Effector memory CD4-positive, alpha-beta T cell (primary cell): ENCODE measurements around the gene EPB41L4A.

Source experiments
- DNase-seq, 3 donors: peaks; one replicate each; pipeline ENCODE4 v3.0.0-alpha.2; 2020
- H3K27ac ChIP-seq: 2 replicates; pipeline ENCODE4 v1.7.0; 2013; ENCODE audit warnings: mild to moderate bottlenecking, low read length, moderate library complexity; ENCODE audit not compliant: insufficient read depth, poor library complexity, severe bottlenecking
- H3K27me3 ChIP-seq: replicated peaks from 2 replicates; pipeline ENCODE4 v1.7.0; 2013; ENCODE audit warnings: mild to moderate bottlenecking, low read length; ENCODE audit not compliant: insufficient read depth, control insufficient read depth, poor library complexity, severe bottlenecking
- H3K36me3 ChIP-seq: 2 replicates; pipeline ENCODE4 v1.7.0; 2013; ENCODE audit warnings: mild to moderate bottlenecking, low read length, moderate library complexity; ENCODE audit not compliant: control insufficient read depth, insufficient read depth
- H3K4me1 ChIP-seq: 2 replicates; pipeline ENCODE4 v1.7.0; 2013; ENCODE audit warnings: low read length, mild to moderate bottlenecking; ENCODE audit not compliant: control insufficient read depth, insufficient read depth, poor library complexity, severe bottlenecking
- H3K4me3 ChIP-seq: 2 replicates; pipeline ENCODE4 v1.7.0; 2013; ENCODE audit warnings: low read length, low read depth, mild to moderate bottlenecking; ENCODE audit not compliant: insufficient read depth, poor library complexity, severe bottlenecking
- H3K9me3 ChIP-seq: 2 replicates; pipeline ENCODE4 v1.7.0; 2013; ENCODE audit warnings: mild to moderate bottlenecking, low read length, moderate library complexity; ENCODE audit not compliant: control insufficient read depth

The EPB41L4A gene

DNA sequence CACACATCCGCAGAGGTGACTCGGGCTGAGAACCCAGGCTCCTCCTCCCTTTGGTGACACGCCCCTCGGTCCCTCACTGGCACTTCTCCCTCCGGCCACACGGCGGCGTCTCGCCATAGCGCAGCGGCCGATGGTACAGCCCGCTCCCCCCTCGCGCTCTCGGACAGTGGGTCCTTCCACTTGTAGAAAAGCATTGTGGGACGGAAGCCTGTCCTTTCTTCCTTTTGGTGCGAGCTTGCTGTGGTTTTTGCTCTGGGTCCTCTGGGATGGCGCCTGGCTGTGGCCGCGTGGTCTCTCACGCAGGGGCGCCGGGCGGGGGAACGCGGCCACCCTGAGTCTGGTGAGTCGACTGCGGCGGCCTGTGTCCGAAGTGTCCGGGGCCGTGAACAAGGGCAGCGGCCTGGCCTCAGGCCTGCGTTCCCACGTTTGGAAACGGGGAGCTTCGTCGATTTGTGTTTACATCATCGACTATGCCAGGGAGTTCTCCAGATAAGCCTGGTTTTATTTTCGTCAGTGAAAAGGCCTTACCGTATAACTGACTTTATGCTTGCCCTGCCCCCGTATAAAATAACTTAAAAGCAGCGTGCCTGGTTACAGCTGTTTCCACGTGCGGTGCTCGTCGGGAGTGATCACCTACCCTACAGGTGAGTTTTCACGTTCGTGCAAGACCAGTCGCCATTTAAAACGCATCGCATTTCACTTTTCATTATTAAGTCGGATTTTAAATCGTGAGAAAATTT is 258.3 kb downstream of the EPB41L4A start:
- H3K27me3 ChIP-seq, result no peaks in the 10 kb centered on the region
- peak; percentile 81 to 85 (median 83) for DNase-seq
- peak overlapping the region; percentile 73 for H3K27ac ChIP-seq

DNA sequence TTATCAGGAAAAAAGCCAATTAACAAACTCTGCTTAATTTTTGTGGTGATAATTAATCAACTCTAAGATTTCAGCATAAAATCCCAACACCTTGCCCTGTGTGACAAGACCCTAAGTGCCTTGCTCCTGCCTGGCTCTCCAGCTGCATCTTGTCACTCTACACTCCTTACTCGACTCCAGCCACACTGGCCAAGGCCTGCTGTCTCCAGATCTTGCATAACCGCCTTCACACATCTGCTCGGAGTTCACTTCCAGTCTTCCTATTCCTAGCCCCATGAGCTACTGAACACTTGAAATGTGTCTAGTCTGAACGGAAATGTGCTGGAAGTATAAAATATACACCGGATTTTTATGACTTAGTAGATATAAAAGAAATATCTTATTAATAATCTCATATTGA is 259.6 kb downstream of the EPB41L4A start:
- H3K27ac ChIP-seq, result no peak overlapping the region
- peaks cover 15% of the 10 kb centered on the region for H3K4me1 ChIP-seq
- no peaks in the 10 kb centered on the region for H3K9me3 ChIP-seq
- peaks cover 20% of the 10 kb centered on the region for H3K36me3 ChIP-seq
- H3K27me3 ChIP-seq, result no peaks in the 10 kb centered on the region
- no peak for DNase-seq
- no peak overlapping the region for H3K4me3 ChIP-seq

More for the DNA sequence above, 258.3 kb downstream of the EPB41L4A start:
- H3K4me1 ChIP-seq, result peaks cover 15% of the 10 kb centered on the region
- peak overlapping the region; percentile 82 for H3K4me3 ChIP-seq
- H3K9me3 ChIP-seq, result no peaks in the 10 kb centered on the region
- H3K36me3 ChIP-seq, result peaks cover 28% of the 10 kb centered on the region

DNA sequence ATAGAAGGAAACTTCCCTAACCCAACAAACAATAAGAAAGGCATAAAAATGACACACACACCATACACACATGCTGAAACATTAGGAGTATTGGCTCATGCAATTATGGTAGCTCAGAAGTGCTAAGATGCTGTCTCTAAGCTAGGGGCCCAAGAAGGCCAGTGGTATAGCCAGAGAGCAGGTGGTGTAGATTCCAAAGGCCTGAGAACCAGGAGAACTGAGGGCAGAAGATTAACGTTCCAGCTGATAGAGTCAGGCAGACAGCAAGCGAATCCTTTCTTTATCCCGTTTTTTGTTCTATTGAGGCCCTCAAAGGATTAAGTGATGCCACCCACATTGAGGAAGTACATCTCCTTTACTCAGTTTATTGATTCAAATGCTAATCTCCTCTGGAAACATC is 262.9 kb downstream of the EPB41L4A start:
- H3K4me3 ChIP-seq, result no peak overlapping the region
- no peaks in the 10 kb centered on the region for H3K36me3 ChIP-seq
- no peak overlapping the region for H3K27ac ChIP-seq
- no peaks in the 10 kb centered on the region for H3K9me3 ChIP-seq
- peaks cover 4% of the 10 kb centered on the region for H3K4me1 ChIP-seq
- no peak for DNase-seq
- H3K27me3 ChIP-seq, result no peaks in the 10 kb centered on the region

DNA sequence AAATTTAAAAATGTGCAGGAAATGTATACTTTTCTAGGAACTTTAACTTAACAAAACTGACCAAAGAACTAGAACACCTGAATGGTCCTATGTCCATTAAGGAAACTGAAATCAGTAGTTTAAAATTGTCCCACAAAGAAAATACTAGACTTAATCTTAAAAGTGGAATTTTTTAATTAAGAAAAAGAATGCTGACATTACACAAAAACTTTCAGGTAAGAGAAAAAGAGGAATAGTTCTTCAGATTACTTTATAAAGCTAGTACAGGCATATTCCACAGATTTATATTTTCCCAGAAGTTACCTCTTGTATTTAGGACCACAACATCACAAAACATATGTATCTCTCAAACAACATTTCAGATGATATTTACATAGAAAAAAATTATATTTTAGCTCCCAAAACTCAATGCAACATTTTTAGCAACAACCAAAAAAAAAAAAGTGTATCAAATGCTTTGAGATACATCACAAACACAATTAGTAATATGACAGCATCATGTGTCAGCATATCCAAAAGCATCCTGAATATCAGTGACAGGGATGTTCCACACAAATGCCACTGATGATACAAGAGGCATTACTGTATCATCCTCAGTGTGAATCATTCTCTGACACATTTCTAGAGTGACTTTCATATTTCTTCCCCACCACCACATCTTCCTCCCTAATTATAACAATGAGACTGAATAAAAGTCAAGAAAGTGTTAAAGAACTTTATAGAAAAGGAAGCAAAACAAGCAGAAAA is 264.0 kb downstream of the EPB41L4A start:
- Histone ChIP-seq H3K27ac (no peak overlapping the region), H3K36me3 (no peaks in the 10 kb centered on the region), H3K27me3 (no peaks in the 10 kb centered on the region), H3K4me3 (no peak overlapping the region), H3K9me3 (no peaks in the 10 kb centered on the region), H3K4me1 (no peaks in the 10 kb centered on the region)
- no peak for DNase-seq

DNA sequence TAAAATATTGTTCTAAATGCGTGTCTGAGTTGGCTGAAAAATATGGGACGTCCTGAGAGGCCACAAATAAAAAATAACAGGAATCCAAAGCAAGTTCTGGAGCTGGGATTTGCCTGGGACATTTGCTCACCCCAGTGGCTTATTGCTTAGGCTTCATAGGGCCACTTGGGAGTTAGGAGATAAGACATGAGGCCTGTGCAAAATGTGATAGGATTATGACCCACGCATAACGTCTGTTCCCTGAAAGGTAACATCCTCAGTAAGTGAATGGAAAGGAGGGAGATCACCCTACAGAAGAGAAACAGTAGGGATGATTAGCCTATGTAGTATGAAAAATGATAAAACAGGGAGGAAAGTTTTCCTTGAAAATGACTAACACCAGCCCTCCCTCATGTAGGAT is 269.4 kb downstream of the EPB41L4A start:
- Histone ChIP-seq H3K27me3 (no peaks in the 10 kb centered on the region), H3K9me3 (no peaks in the 10 kb centered on the region), H3K27ac (no peak overlapping the region), H3K36me3 (no peaks in the 10 kb centered on the region), H3K4me3 (no peak overlapping the region), H3K4me1 (no peaks in the 10 kb centered on the region)
- DNase-seq, result no peak

DNA sequence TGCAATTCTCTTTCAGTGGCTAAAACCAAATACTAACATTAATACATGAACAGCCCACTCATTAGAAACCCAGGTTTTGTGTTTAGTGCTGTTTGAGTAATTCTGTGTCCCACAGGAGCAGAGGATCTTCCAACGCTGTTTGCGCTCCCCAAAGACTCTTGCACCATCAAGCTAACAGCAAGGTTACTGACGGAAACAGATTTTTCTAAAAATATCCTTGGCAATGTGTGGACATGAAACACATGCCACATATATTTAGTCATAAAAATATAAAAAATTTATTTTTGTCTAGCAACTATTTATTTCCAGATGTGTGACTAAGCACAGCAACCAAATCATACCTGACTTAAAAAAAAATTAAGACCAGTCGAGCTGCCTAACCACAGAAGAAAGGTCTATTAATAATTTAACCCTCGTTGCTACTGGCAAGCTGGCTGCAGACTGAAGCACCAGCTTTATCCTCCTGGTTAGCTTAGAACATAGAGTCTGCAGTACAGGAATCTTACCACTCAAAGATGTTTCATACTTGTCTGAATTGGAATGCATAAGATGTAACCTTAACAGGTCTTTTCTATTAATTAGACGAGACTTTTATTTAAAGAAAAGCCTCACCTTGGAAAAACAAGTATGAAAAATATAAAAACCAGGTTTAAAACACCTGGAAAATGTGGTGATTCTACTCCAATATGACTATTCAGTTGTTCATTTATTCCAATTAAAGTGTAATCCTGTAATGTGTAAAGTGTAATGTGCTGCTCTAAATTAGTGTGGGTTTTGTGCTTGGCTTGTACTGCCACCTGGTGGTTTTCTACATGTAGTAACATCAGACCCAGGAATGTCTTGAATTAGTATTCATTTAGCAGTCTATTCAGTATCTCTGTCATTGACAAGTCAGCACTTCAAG is 272.5 kb downstream of the EPB41L4A start:
- Histone ChIP-seq H3K4me3 (no peak overlapping the region), H3K27ac (no peak overlapping the region), H3K36me3 (no peaks in the 10 kb centered on the region), H3K9me3 (no peaks in the 10 kb centered on the region), H3K4me1 (no peaks in the 10 kb centered on the region), H3K27me3 (peaks cover 4% of the 10 kb centered on the region)
- DNase-seq, result peak in 2 of 3 donors; percentile 9 to 41

DNA sequence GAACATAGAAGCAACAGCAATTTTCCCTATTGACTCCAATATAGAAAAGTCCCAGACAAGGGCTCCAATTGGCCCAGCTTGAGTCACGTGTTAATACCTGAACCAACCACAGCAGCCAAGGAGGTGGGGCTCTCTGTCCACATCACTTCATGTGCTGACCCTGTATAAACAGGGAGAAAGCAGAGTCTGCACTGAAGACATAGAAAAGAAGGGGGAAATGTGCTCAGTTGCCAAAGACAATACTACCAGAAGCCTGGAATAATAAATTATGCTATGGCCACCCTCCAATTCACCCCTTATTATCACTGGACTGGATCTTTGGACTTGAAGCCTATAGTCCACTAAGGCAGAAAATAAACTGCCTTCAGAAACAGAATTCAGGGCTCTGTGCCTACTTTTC is 275.4 kb downstream of the EPB41L4A start:
- H3K27me3 ChIP-seq, result peaks cover 4% of the 10 kb centered on the region
- no peak for DNase-seq
- no peak overlapping the region for H3K27ac ChIP-seq
- H3K9me3 ChIP-seq, result no peaks in the 10 kb centered on the region
- H3K4me3 ChIP-seq, result no peak overlapping the region
- no peaks in the 10 kb centered on the region for H3K4me1 ChIP-seq
- H3K36me3 ChIP-seq, result no peaks in the 10 kb centered on the region

DNA sequence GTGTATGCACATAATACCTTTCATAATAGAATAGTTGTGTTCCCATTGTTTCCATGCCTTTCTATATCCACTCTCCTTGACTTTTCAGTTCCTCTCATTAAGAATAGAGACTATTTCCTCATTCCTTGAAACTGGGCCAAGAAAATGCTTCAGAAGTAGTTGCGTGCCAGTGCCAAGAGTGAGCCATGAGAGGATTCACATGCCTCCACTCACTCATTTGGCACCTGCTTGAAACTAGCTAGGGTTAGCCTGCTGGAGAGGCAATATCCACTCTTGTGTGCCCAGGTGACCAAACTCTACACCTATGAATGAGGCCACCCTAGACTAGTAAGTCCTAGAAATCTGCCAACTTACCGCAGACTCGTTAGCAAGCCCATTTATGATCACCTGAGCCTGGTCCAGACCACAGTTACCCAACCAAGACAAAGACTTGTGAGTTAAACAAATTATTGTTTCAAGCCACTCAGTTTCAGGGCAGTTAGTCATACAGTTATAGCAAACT is 276.3 kb downstream of the EPB41L4A start:
- Histone ChIP-seq H3K27ac (no peak overlapping the region), H3K27me3 (peaks cover 4% of the 10 kb centered on the region), H3K4me1 (no peaks in the 10 kb centered on the region), H3K9me3 (no peaks in the 10 kb centered on the region), H3K36me3 (no peaks in the 10 kb centered on the region), H3K4me3 (no peak overlapping the region)
- DNase-seq, result no peak

DNA sequence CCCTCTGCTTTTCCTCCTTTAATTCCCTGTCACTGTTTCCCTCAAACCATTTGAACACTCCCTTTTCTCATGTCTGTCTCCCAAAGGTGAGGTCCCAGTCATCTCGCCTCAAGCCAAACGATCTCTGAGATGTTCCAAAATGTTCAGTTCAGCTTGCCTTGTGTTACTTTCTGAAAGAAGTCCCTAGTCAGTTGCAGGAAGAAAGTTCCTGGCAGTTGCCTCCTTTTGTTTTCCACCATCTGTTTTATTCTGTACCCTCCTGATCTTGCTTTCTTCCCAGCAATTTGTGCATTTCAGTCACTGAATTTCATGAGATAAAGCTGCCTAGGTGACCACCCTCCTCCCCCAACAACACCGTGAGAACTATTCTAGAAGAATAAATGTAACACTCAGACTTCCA is 277.5 kb downstream of the EPB41L4A start:
- Histone ChIP-seq H3K27me3 (peaks cover 4% of the 10 kb centered on the region), H3K27ac (no peak overlapping the region), H3K9me3 (no peaks in the 10 kb centered on the region), H3K4me1 (no peaks in the 10 kb centered on the region), H3K4me3 (no peak overlapping the region), H3K36me3 (no peaks in the 10 kb centered on the region)
- no peak for DNase-seq
